Measurements from ENCODE around the gene POLA1. TPM values are rescaled to one million over a fixed set of nuclear protein-coding genes. Genes with fewer than 3 reads are reported as not detected.

Gene POLA1
- total RNA-seq, 1 donor from 2014 or later, result 11.1 TPM

DNA sequence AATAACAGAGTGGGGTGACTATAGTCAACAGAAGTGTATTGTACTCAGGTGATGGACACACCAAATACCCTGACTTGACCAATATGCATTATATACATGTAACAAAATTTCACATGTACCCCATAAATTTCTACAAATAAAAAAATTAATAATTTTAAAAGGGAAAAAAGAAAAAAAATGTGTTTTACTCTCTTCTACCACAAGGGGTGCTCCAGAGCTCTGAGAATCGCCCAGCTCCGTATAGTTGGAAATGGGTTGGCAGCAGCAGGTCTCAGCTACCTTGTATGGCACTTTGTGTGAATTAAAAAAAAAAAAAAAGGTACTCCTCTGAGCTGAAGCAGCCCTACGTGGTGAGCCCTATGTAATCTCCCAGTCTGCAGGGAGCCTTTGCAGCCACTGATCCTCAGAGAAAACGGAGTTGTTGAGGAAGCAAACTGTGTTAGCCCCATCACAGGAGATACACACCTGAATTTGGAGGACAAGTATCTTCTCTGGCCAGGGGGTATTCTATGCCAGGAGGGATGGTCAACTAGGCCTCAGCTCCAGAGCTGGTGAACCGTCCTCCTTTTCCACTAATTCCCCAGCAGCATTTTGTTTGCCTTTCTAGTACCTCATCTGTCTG is 17.2 kb upstream of the POLA1 start:
- Histone ChIP-seq H3K4me1 (no peaks in the 10 kb centered on the region), H3K9me3 (no peaks in the 10 kb centered on the region), H3K27ac (no peak overlapping the region), H3K36me3 (no peaks in the 10 kb centered on the region), H3K27me3 (no peaks in the 10 kb centered on the region), H3K4me3 (no peak overlapping the region)
- peak; percentile 46 for ATAC-seq
- DNase-seq, result no peak
- intact Hi-C loops (cut with DNase I), result no loop called here
- TF ChIP-seq CTCF (IDR thresholded peaks at IDR 0.05), result peak; percentile 52

DNA sequence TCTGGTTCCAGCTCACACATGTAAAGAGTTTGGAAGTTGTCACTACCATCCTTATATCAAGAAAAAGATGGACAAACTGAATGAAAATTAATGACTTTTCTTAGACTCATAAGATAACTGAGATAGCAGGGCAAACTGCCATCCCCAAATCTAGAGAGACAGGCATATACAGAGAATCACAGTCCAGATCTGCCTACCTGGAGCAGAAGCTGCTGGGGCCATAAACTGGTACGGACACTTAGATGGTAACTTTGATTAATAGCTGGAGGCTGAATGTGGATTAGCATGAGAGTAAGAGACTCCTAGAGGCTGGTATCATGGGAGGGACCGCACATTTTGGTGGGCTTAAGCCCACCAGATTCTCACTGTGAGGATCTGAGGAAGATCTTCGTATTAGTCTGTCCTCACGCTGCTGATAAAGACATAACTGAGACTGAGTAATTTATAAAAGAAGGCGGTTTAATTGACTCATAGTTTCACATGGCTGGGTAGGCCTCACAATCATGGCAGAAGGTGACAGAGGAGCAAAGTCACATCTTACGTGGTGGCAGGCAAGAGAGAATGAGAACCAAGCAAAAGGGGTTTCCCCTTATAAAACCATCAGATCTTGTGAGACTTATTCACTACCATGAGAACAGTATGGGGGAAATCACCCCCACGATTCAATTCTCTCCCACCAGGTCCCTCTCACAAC is 10.8 kb upstream of the POLA1 start:
- intact Hi-C loops (cut with DNase I), result no loop called here
- no peaks in the 10 kb centered on the region for H3K27me3 ChIP-seq

DNA sequence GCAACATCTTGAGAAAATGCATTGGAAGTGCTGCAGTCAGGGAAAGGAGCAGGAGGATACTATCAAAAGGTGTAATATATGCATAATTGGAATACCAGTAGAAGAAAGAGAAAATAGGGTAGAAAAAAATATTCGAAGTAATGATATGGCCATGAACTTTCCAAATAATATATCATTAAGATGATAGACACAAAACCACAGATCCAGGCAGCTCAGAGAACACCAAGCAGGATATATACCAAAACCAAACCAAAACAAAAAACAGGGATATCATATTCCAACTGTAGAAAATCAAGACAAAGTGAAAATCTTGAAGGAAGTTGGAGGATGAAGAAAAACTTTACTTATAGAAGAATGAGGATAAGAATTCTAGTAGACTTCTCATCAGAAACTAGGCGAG is 9.7 kb upstream of the POLA1 start:
- no peaks in the 10 kb centered on the region for H3K9me3 ChIP-seq
- DNase-seq, result no peak
- no peak for ATAC-seq
- intact Hi-C loops (cut with DNase I), result no loop called here
- no peaks in the 10 kb centered on the region for H3K36me3 ChIP-seq
- no peaks in the 10 kb centered on the region for H3K4me1 ChIP-seq
- no peak overlapping the region for H3K4me3 ChIP-seq
- H3K27ac ChIP-seq, result no peak overlapping the region
- TF ChIP-seq CTCF (IDR thresholded peaks at IDR 0.05), result no peak
- no peaks in the 10 kb centered on the region for H3K27me3 ChIP-seq

More for the DNA sequence above, 10.8 kb upstream of the POLA1 start:
- H3K4me1 ChIP-seq, result no peaks in the 10 kb centered on the region
- no peak for DNase-seq
- no peaks in the 10 kb centered on the region for H3K36me3 ChIP-seq
- no peak overlapping the region for H3K27ac ChIP-seq
- H3K9me3 ChIP-seq, result no peaks in the 10 kb centered on the region
- no peak for ATAC-seq
- no peak for TF ChIP-seq CTCF (IDR thresholded peaks at IDR 0.05)
- H3K4me3 ChIP-seq, result no peak overlapping the region

DNA sequence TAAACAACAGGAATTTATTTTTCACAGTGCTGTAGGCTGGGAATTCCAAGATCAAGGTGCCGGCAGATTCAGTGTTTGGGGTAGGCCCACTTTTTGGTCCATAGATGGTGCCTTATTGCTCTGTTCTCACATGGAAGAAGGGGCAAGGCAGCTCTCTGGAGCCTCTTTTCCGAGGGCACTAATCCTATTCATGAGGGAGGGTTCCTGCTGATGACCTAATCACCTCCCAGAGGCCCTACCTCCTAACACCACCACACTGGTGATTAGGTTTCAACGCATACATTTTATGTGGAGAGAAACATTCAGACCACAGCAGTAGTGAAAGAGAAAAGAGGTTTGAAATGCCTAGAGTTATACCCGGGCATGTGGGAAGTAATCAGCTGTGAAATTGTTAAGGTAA is 1.4 kb upstream of the POLA1 start:
- DNase-seq (no peak), ATAC-seq (no peak)
- TF ChIP-seq CTCF (IDR thresholded peaks at IDR 0.05), result no peak
- H3K36me3 ChIP-seq, result no peaks in the 10 kb centered on the region
- no peak overlapping the region for H3K4me3 ChIP-seq
- H3K4me1 ChIP-seq, result no peaks in the 10 kb centered on the region
- H3K9me3 ChIP-seq, result no peaks in the 10 kb centered on the region
- H3K27me3 ChIP-seq, result no peaks in the 10 kb centered on the region
- intact Hi-C loops (cut with DNase I), result no loop called here
- no peak overlapping the region for H3K27ac ChIP-seq

GRCh38 chrX:24694825-24695224 is 1.1 kb downstream of the POLA1 start:
- Histone ChIP-seq H3K4me3 (no peak overlapping the region), H3K36me3 (no peaks in the 10 kb centered on the region), H3K27me3 (no peaks in the 10 kb centered on the region), H3K4me1 (no peaks in the 10 kb centered on the region), H3K9me3 (no peaks in the 10 kb centered on the region), H3K27ac (no peak overlapping the region)
- DNase-seq (no peak), ATAC-seq (no peak)
- no peak for TF ChIP-seq CTCF (IDR thresholded peaks at IDR 0.05)
- intact Hi-C loops (cut with DNase I), result no loop called here
